ENCODE data around the gene CD207. TPM values are rescaled to one million over a fixed set of nuclear protein-coding genes. Genes with fewer than 3 reads are reported as not detected.

The CD207 gene
- total and polyA plus RNA-seq, 7 experiments from 2014 or later, result 0.27 TPM; not detected in 6

DNA sequence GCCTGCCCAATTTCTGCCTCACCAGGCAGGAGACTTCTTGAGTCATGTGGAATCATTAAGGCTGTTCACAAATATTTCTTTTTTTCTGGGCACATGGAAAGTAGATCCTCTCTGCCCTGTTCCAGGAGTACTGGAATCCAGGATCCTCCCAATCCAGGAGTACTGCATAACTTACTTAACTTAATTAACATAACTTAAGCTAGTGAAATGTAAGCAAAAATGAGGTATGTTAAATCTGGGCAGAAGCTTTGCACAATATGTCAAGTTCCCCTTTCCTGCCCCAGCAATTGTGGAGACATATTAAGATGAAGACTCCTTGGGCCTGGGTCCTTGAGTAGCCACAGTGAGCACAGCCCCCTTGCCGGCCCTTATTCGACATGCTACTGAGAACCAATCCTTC, 3.2 kb downstream of the CD207 start:
- H3K4me1 ChIP-seq (ENCODE audit: control insufficient read depth in 2 of 2, insufficient read depth in 2 of 2, low read length in 2 of 2), result no peaks in the 10 kb centered on the region
- Mint-ChIP-seq H3K9me3 (no peaks in the 10 kb centered on the region), H3K4me1 (peaks cover 0 to 12% (median 0%) of the 10 kb centered on the region in 7 donors), H3K27me3 (peaks cover 0 to 12% (median 0%) of the 10 kb centered on the region in 5 donors), H3K27ac (no peak overlapping the region), H3K4me3 (no peak overlapping the region), H3K36me3 (no peaks in the 10 kb centered on the region)
- H3K4me3 ChIP-seq (ENCODE audit: low read length), result no peak overlapping the region
- ChIA-PET POLR2A (no interaction called here), CTCF (no interaction called here)
- H3K27me3 ChIP-seq (ENCODE audit: control insufficient read depth in 2 of 2, insufficient read depth in 2 of 2, low read length in 2 of 2), result no peaks in the 10 kb centered on the region
- ATAC-seq (peak; percentile 26), DNase-seq (no peak)
- no peaks in the 10 kb centered on the region for H3K36me3 ChIP-seq (ENCODE audit: control insufficient read depth in 2 of 3, insufficient read depth in 3 of 3, low read length in 3 of 3)
- intact Hi-C loops (cut with micrococcal nuclease), result no loop called here
- H3K9me3 ChIP-seq (ENCODE audit: control insufficient read depth in 2 of 3, low read length in 3 of 3), result no peaks in the 10 kb centered on the region
- no peak overlapping the region for H3K27ac ChIP-seq (ENCODE audit: low read depth, low read length)

GRCh38 chr2:70831861-70832260, 3.8 kb downstream of the CD207 start:
- no peak overlapping the region for H3K4me3 ChIP-seq (ENCODE audit: low read length)
- Mint-ChIP-seq H3K27ac (no peak overlapping the region), H3K27me3 (peaks cover 0 to 12% (median 0%) of the 10 kb centered on the region in 5 donors), H3K36me3 (no peaks in the 10 kb centered on the region), H3K4me3 (no peak overlapping the region), H3K9me3 (no peaks in the 10 kb centered on the region), H3K4me1 (peaks cover 0 to 15% (median 2%) of the 10 kb centered on the region in 7 donors)
- no peaks in the 10 kb centered on the region for H3K4me1 ChIP-seq (ENCODE audit: control insufficient read depth in 2 of 2, insufficient read depth in 2 of 2, low read length in 2 of 2)
- DNase-seq (no peak), ATAC-seq (no peak)
- H3K9me3 ChIP-seq (ENCODE audit: control insufficient read depth in 2 of 3, low read length in 3 of 3), result no peaks in the 10 kb centered on the region
- no peaks in the 10 kb centered on the region for H3K36me3 ChIP-seq (ENCODE audit: control insufficient read depth in 2 of 3, insufficient read depth in 3 of 3, low read length in 3 of 3)
- CTCF ChIA-PET, result no interaction called here
- H3K27me3 ChIP-seq (ENCODE audit: control insufficient read depth in 2 of 2, insufficient read depth in 2 of 2, low read length in 2 of 2), result no peaks in the 10 kb centered on the region
- H3K27ac ChIP-seq (ENCODE audit: low read depth, low read length), result no peak overlapping the region
- POLR2A ChIA-PET, result no interaction called here
- intact Hi-C loops (cut with micrococcal nuclease), result no loop called here

GRCh38 chr2:70830366-70830765, 5.2 kb downstream of the CD207 start:
- Histone ChIP-seq H3K27ac (ENCODE audit: low read depth, low read length) (no peak overlapping the region), H3K9me3 (ENCODE audit: control insufficient read depth in 2 of 3, low read length in 3 of 3) (no peaks in the 10 kb centered on the region), H3K4me3 (ENCODE audit: low read length) (no peak overlapping the region), H3K36me3 (ENCODE audit: control insufficient read depth in 2 of 3, insufficient read depth in 3 of 3, low read length in 3 of 3) (no peaks in the 10 kb centered on the region), H3K27me3 (ENCODE audit: control insufficient read depth in 2 of 2, insufficient read depth in 2 of 2, low read length in 2 of 2) (no peaks in the 10 kb centered on the region), H3K4me1 (ENCODE audit: control insufficient read depth in 2 of 2, insufficient read depth in 2 of 2, low read length in 2 of 2) (no peaks in the 10 kb centered on the region)
- H3K4me3 Mint-ChIP-seq, result no peak overlapping the region
- no peaks in the 10 kb centered on the region for H3K36me3 Mint-ChIP-seq
- DNase-seq (no peak), ATAC-seq (no peak)
- H3K9me3 Mint-ChIP-seq, result no peaks in the 10 kb centered on the region
- H3K27ac Mint-ChIP-seq, result peak overlapping the region in 1 of 9 donors; percentile 81
- peaks cover 0 to 12% (median 0%) of the 10 kb centered on the region in 5 donors for H3K27me3 Mint-ChIP-seq
- peaks cover 0 to 18% (median 7%) of the 10 kb centered on the region in 7 donors for H3K4me1 Mint-ChIP-seq
- ChIA-PET POLR2A (no interaction called here), CTCF (no interaction called here)
- intact Hi-C loops (cut with micrococcal nuclease), result no loop called here

- H3K4me1 Mint-ChIP-seq, result peaks cover 0 to 18% (median 6%) of the 10 kb centered on the region in 7 donors
- H3K36me3 Mint-ChIP-seq, result no peaks in the 10 kb centered on the region
- ATAC-seq (no peak), DNase-seq (no peak)
- H3K27me3 ChIP-seq (ENCODE audit: control insufficient read depth in 2 of 2, insufficient read depth in 2 of 2, low read length in 2 of 2), result no peaks in the 10 kb centered on the region
- intact Hi-C loops (cut with micrococcal nuclease), result no loop called here
- no peak overlapping the region for H3K4me3 Mint-ChIP-seq
- no peak overlapping the region for H3K27ac ChIP-seq (ENCODE audit: low read depth, low read length)
- no peak overlapping the region for H3K4me3 ChIP-seq (ENCODE audit: low read length)
- no peaks in the 10 kb centered on the region for H3K4me1 ChIP-seq (ENCODE audit: control insufficient read depth in 2 of 2, insufficient read depth in 2 of 2, low read length in 2 of 2)
- no peaks in the 10 kb centered on the region for H3K9me3 Mint-ChIP-seq
- ChIA-PET CTCF (no interaction called here), POLR2A (no interaction called here)
- no peaks in the 10 kb centered on the region for H3K36me3 ChIP-seq (ENCODE audit: control insufficient read depth in 2 of 3, insufficient read depth in 3 of 3, low read length in 3 of 3)
- peaks cover 0 to 8% (median 0%) of the 10 kb centered on the region in 5 donors for H3K27me3 Mint-ChIP-seq
- H3K27ac Mint-ChIP-seq, result peak overlapping the region in 1 of 9 donors; percentile 81
- H3K9me3 ChIP-seq (ENCODE audit: control insufficient read depth in 2 of 3, low read length in 3 of 3), result no peaks in the 10 kb centered on the region
Observed at GRCh38 chr2:70829916-70830315, 5.7 kb downstream of the CD207 start.

DNA sequence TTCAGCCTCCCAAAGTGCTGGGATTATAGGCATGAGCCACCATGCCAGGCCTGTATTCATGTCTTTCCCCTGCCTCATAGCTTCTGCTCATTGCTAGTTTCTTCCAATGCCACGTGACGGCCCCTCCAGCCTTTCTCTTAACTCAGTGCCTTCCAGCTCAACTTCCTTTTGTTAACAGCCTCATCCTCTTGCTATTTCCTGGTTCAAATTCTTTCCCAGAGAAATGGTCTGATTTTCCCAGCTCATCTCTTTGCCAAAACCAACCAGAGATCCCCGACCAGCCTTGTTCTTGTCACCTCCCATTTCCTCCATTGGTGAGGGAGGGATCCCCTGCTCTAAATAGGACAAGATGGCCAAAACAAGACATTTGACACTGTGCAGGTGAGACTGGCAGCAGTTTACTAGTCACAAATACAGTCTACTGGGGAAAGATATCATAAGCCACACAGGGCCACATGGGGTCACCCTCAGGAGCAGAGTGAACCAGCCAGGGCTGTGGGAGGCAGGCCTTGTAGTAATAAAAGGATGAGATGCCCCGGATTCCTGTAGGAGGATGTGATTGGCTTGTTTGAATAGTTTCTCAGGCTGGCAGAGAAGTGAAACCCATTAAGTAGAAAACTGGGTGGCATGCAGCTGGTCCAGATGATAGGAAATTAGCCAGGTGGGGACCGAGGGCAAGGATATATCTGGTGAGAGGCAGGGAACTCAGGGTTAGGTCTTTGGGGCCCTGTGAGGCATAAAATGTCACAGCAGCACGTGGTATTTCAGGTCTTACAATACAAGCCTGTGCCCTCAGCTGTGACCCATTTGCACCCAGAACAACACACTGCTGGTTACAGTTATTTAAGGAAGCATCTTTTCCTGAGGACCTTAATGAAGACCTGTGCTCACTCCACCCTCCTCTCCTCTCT, 6.4 kb downstream of the CD207 start:
- POLR2A ChIA-PET, result no interaction called here
- no peaks in the 10 kb centered on the region for H3K36me3 Mint-ChIP-seq

GRCh38 chr2:70828115-70828514, 7.5 kb downstream of the CD207 start:
- intact Hi-C loops (cut with micrococcal nuclease), result no loop called here
- Mint-ChIP-seq H3K4me3 (no peak overlapping the region), H3K9me3 (no peaks in the 10 kb centered on the region), H3K27ac (no peak overlapping the region), H3K4me1 (peaks cover 0 to 23% (median 5%) of the 10 kb centered on the region in 7 donors), H3K36me3 (no peaks in the 10 kb centered on the region), H3K27me3 (peaks cover 0 to 3% (median 0%) of the 10 kb centered on the region in 5 donors)
- no peaks in the 10 kb centered on the region for H3K36me3 ChIP-seq (ENCODE audit: control insufficient read depth in 2 of 3, insufficient read depth in 3 of 3, low read length in 3 of 3)
- no peak overlapping the region for H3K27ac ChIP-seq (ENCODE audit: low read depth, low read length)
- ChIA-PET CTCF (no interaction called here), POLR2A (no interaction called here)
- no peak for DNase-seq
- no peaks in the 10 kb centered on the region for H3K4me1 ChIP-seq (ENCODE audit: control insufficient read depth in 2 of 2, insufficient read depth in 2 of 2, low read length in 2 of 2)
- H3K9me3 ChIP-seq (ENCODE audit: control insufficient read depth in 2 of 3, low read length in 3 of 3), result no peaks in the 10 kb centered on the region
- ATAC-seq, result no peak
- no peaks in the 10 kb centered on the region for H3K27me3 ChIP-seq (ENCODE audit: control insufficient read depth in 2 of 2, insufficient read depth in 2 of 2, low read length in 2 of 2)
- no peak overlapping the region for H3K4me3 ChIP-seq (ENCODE audit: low read length)

More for the DNA sequence above, 6.4 kb downstream of the CD207 start:
- no peak overlapping the region for H3K27ac ChIP-seq (ENCODE audit: low read depth, low read length)
- intact Hi-C loops (cut with micrococcal nuclease), result no loop called here
- H3K4me1 ChIP-seq (ENCODE audit: control insufficient read depth in 2 of 2, insufficient read depth in 2 of 2, low read length in 2 of 2), result no peaks in the 10 kb centered on the region
- no peak overlapping the region for H3K4me3 Mint-ChIP-seq
- H3K27ac Mint-ChIP-seq, result peak overlapping the region in 2 of 9 donors; percentile 30 to 70
- no peak for ATAC-seq
- H3K9me3 Mint-ChIP-seq, result no peaks in the 10 kb centered on the region
- DNase-seq, result no peak
- H3K27me3 Mint-ChIP-seq, result peaks cover 0 to 8% (median 0%) of the 10 kb centered on the region in 5 donors
- H3K36me3 ChIP-seq (ENCODE audit: control insufficient read depth in 2 of 3, insufficient read depth in 3 of 3, low read length in 3 of 3), result no peaks in the 10 kb centered on the region
- H3K4me3 ChIP-seq (ENCODE audit: low read length), result no peak overlapping the region
- H3K4me1 Mint-ChIP-seq, result peaks cover 0 to 19% (median 5%) of the 10 kb centered on the region in 7 donors
- CTCF ChIA-PET, result no interaction called here
- H3K27me3 ChIP-seq (ENCODE audit: control insufficient read depth in 2 of 2, insufficient read depth in 2 of 2, low read length in 2 of 2), result no peaks in the 10 kb centered on the region
- no peaks in the 10 kb centered on the region for H3K9me3 ChIP-seq (ENCODE audit: control insufficient read depth in 2 of 3, low read length in 3 of 3)

- DNase-seq (no peak), ATAC-seq (no peak)
- peaks cover 0 to 6% of the 10 kb centered on the region in 2 donors for H3K4me1 ChIP-seq (ENCODE audit: control insufficient read depth in 2 of 2, insufficient read depth in 2 of 2, low read length in 2 of 2)
- Mint-ChIP-seq H3K4me1 (peaks cover 7 to 30% (median 12%) of the 10 kb centered on the region in 7 donors), H3K9me3 (no peaks in the 10 kb centered on the region), H3K4me3 (no peak overlapping the region), H3K27me3 (peaks cover 0 to 3% (median 0%) of the 10 kb centered on the region in 5 donors), H3K36me3 (peaks cover 0 to 5% (median 0%) of the 10 kb centered on the region in 5 donors), H3K27ac (peak overlapping the region in 1 of 9 donors; percentile 22)
- H3K9me3 ChIP-seq (ENCODE audit: control insufficient read depth in 2 of 3, low read length in 3 of 3), result no peaks in the 10 kb centered on the region
- no peaks in the 10 kb centered on the region for H3K36me3 ChIP-seq (ENCODE audit: control insufficient read depth in 2 of 3, insufficient read depth in 3 of 3, low read length in 3 of 3)
- H3K27me3 ChIP-seq (ENCODE audit: control insufficient read depth in 2 of 2, insufficient read depth in 2 of 2, low read length in 2 of 2), result no peaks in the 10 kb centered on the region
- ChIA-PET POLR2A (no interaction called here), CTCF (interaction anchor here (0.6 kb wide), 1 partner anchor 30 kb away, joined by 3 read pairs; no protein-coding TSS in a partner anchor)
- H3K27ac ChIP-seq (ENCODE audit: low read depth, low read length), result no peak overlapping the region
- intact Hi-C loops (cut with micrococcal nuclease), result no loop called here
- H3K4me3 ChIP-seq (ENCODE audit: low read length), result no peak overlapping the region
Observed at GRCh38 chr2:70827388-70827787, 8.2 kb downstream of the CD207 start.

Data from naive thymus-derived CD4-positive, alpha-beta T cell (primary cell).